Epidermal melanocyte (primary cell): ENCODE results near the gene SNTG2.
A peak's percentile ranks its signal among the peaks of the same experiment; 100 is the strongest.

Source experiments
- DNase-seq: peaks from one replicate; pipeline ENCODE4 v3.0.0; 2011; ENCODE audit warnings: low spot score; ENCODE audit not compliant: insufficient read length

SNTG2 gene

DNA sequence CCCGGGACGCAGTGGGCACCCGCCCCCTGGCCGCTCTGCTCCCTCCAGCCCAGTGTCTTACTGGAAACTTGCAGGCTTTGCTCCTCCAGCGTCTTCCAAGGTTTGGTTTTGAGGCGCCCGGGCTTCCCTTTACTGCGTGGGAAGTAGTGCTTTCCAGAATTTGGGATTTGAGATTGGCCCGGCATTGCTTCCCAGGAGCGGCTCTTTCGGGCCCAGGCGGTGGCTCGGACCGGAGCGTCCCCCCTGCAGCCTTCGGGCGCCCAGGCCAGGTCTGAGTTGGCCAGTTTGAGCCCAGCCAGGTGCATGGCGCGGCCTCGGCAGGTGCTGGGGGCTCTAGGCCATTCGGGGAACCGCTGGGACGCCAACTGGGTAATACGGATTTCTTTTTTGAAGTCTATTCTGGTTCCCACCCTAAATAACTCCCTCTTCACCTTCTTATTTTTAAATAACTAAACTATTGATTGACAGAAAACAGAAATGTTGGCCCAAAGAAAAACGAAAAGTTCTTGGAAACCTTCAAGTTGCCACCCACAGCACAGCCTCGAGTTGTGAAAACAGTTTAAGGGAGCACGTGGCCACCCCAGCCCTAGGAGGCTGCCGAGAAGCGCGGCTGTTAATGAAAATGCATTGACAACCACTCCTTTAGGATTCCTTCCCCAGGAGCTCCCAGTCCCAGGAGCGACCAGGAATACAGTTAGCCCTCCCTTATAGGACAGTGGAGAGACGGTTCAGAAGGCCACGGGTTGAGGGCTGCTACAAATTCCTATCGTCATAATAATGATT, 766 bp downstream of the SNTG2 start:
- no peak for DNase-seq

DNA sequence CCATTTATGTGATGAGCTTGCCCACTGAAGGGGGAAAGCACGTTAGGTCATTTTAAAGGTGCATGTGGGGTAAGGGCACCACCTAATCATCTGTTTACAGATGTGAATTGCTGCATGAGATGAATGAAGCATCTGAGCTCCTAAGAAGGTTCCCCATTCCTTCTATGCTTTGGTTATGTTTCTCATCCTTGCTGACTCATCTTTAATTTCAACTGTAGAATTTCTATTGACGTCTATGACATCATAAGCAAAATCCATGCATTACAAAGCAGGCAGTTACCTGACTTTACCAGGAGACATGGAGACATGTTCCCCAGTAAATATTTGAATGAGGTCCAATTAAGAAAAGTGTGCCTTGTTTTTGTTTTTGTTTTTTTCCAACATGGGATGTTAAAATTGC, 2.8 kb downstream of the SNTG2 start:
- no peak for DNase-seq

DNA sequence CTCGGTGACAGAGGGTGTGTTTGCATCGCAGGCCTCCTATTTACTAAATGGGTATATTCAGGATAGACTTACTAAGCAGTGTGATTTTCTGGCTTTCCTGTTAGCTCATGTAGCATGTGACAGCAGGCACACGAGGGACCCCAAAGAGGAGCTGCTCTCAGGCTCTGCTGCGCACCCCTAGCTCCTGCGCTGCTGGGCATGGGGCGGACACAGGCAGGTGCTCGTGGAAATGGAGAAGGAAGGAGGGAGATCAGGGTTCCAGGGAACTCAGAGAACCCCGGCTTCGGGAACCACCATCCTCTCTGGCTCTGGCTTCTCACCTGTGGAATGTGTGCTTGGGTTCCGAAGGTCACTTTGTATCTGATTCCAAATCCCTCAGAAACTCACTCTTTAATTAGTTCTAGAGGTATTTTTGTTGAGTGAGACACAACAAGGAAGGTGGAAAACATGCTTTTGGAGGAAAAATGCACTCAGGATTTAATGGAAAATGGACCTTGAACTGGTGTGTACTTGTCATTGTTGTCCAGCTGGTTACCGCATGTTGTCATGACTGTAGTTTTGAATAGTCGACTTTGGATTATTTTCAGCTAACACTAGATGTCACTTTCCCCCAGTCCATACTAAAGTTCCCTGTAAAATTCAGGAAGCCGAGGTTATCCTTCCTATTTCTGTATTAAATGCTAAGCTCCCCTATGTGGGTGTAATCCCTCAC, 3.5 kb downstream of the SNTG2 start:
- peak; percentile 34 for DNase-seq

DNA sequence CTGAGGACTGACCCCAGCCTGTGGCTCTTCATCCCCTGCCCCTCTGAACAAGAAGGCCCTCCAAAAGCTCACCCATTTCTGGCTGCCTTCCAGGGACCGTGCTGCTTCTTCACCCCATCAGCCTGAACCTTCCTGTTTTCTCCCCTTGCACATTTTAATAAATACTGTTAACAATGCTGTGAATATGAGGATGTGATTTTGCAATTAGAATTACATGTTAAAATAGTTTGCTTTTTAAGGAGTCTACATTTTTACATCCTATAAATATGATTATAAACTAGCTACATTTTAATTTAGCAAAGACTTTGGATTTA, 4.0 kb downstream of the SNTG2 start:
- no peak for DNase-seq

DNA sequence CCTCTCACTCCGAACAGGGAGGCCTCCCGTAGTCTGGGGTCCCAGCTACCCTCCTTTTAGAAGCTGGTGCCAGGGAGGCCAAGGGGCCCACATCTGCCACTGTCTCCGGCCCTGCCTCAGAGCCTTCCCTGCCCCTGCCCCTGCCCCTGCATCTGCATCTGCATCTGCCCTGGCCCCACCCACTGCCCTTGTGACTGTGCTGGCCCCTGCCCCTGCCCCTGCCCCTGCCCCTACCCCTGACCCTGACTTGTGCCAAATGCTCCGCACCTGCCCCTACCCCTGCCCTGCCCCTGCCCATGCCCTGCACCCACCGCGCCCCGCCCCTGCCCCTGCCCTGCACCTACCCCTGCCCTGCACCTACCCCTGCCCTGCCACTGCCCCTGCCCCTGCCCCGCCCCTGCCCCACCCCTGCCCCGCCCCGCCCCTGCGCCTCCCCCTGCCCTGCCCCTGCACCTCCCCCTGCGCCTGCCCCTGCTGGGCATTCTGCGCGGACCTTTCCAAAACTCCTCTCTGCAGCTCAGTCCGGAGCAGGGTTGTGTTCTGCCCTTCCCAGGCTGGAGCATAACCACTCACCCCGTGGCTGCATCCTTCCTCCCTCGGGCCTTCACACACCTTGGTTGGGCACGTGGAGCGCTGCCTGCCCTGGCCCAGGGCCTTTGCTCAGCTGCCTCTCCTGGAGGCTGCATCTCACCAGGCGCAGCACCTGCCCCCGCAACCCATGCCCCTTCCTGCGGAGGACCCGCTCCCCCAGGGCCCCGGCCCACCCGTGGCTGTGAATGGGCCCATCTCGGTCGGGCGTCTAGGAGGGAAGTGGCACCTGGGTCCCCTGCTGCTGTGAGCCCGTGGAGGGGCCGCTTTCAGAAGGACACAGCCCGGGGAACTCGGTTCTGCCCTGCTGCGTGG, 5.4 kb downstream of the SNTG2 start:
- no peak for DNase-seq

DNA sequence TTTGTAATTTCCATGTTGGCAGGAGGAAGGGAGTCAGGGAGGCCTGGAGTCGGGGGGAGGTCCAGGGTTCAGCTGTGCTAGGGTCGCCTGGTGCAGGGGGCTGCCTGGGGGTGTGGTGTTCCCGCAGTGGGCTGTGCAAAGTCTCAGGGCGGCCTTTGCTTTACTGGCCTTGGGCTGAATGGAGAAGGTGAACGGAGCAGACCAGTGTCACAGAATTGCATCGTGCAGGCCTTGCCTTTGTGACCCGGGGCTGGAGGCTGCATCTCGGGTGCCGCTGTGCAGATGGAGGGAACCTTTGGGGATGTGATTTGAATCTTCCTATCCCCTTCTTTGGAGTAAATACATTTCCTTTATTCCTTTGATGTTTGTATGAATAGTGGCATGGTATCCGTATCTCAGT, 8.8 kb downstream of the SNTG2 start:
- no peak for DNase-seq

DNA sequence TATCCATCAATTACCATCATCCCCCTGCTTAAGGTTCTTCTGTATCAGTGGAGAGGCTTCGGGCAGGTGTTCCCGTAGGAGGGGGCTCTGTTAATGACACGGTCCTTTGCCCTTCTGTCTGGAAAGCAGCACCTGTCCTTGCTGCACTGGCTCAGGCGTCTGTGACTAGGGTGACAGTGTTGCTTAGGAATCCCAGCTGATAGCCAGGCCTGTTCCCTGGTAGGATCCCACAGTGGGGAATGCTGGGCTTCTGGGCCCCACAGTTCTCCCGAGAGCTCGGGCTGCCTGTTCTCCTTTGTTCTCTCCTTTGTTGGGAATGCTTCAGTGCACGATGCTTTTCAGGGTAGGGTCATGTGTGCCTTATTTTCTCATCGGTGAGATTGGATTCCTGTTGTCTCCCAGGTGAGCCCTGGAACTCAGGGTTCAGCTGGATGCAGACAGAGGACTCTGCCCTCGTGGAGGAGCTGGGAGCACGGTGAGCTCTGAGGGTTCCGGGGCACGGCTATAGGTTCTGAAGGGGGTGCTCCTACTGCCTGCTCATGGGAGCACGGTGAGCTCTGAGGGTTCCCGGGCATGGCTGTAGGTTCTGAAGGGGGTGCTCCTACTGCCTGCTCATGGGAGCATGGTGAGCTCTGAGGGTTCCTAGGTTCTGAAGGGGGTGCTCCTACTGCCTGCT, 9.6 kb downstream of the SNTG2 start:
- no peak for DNase-seq

DNA sequence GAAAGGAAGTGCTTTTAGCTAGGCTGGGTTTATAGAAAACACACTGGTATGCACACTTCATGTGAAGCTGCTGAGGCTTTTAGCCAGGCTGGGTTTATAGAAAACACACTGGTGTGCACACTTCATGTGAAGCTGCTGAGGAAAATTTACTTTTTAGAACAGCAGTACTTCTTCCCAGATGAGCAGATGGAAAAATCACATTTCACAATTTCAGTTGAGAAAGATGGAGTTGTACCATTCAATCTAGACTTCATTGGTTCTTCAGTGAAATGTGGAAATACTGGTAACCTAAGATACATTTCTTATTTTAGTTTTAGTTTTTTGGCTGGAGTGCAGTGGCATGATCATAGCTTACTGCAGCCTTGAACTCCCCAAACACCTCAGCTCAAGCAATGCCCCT, 11.1 kb downstream of the SNTG2 start:
- DNase-seq: no peak

DNA sequence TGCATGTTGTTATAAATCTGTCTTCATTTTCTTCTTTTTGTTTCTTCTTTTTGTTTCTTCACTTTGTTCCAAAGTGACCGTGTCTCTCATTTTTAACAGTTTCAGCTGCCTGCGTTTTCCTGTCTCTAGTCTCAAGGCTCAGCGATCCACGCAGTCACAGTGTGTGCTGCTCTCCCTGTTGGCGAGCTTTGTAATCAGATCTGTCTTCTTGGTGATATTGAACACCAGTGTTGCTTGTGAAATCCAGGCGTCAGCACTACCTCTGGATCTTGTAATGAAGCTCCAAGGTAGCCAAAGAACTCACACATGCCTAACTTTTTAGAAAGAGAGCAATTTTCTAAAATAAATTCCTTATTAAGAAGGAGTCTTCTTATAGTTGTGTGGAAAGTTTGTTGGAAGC, 13.2 kb downstream of the SNTG2 start:
- DNase-seq: no peak

DNA sequence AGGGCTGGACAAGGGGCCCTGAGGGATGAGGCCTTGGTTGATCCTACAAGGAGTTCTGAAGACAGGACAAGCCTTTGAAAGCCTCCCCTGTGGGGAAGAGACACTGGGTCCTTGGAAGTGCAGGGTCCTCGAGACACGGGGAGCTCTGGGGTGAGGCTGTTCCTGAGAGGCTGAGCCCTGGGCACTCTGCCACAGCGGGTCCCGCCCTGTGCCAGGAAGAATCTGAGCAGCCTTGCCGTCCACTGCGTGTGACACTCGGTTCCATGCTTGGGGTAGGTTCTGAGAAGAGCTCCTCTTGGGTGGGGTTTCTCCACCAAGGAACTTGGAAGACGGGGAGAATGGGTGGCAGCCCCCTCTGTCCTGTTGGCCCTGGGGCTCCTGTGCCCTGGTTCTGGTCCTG, 13.9 kb downstream of the SNTG2 start:
- DNase-seq: no peak

DNA sequence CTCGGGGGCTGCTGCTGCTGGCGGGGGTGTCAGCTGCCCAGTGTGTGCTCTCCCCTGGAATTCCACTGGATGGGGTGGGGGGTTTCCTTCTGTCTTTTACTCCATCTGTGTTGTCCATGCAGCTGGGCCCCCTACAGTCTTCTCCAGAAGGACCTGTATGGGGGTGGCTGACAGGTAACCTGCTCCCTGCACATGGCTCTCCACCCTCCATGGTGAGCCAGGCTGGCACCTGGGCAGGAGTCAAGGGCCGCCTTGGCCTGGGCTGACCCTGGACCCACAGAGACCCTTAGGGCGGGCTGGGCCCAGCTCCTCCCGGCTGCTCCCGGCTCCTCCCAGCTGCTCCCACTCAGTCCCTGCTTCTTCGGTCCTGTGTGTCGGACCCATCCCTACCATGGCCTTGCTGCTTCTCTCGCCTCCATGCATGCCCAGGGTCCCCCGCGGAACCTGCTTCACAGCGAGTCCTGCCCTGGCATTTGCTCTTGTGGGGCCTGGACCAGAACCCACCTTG, 15.0 kb downstream of the SNTG2 start:
- no peak for DNase-seq

DNA sequence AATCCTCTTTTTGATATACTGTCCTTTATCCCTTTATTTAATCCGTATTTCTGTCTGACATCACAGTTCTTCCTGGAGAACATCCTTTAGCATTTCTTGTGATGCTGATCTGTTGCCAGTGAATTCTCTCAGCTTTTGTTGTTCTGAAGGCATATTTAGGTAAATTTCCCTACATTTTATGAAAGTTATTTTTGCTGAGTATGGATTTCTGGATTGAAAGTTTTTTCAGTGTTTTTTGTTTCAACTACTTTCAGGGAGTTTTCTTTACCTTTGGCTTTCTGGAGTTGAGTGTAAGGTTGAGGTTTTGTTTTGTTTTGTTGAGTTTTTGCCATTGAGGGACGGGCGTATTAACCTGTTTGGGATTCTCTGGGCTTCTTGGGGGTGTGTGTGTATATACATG, 22.5 kb downstream of the SNTG2 start:
- no peak for DNase-seq

DNA sequence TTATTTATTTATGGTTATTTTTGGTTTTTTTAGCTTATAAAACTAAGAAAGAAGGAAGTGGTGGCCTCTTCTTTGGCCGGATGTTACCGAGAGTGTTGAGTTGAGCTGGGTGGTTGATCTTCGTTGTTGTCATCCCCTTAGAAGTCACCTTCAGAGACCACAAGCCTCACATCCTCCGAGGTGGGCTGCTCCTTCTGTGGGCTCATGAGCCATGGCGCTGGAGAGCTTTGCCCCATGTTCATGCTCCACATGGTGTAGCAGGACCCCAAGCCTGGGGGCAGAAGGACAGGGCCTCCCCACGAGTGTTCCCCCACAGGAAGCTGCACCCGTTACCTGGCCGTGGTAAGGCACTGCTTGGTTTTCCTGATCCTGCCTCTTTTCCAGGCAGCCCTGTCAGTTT, 23.4 kb downstream of the SNTG2 start:
- no peak for DNase-seq

DNA sequence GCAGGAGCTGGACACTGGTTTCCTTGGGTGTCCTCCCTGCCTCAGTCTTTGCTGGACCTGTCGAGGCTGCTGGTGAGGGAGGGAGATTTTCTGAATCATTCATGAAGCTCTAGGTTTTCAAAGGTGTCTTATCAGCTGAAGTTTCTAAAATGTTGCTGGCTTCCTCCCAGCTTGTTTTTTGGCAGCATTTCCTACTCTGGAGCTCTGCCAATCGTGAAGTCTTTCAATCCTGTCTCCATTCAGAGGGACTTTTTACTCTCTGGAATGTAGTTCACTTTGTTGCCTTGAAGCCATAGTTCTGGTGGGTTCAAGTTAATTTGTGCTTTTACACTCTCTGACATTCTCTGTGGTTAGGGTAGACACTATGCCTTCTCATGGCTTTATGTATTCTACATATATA, 23.9 kb downstream of the SNTG2 start:
- no peak for DNase-seq

DNA sequence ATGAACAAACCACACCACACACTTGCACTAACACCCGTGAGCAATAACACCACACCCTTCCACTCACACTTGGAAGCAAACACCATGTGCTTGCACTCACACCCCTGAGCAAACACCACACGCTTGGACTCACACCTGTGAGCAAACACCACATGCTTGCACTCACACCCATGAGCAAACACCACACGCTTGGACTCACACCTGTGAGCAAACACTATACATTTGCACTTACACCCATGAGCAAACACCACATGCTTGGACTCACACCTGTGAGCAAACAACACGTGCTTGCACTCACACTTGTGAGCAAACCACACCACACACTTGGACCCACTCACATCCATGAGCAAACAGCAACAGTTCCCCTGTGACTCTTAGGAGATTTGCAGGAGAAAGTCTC, 24.4 kb downstream of the SNTG2 start:
- no peak for DNase-seq

DNA sequence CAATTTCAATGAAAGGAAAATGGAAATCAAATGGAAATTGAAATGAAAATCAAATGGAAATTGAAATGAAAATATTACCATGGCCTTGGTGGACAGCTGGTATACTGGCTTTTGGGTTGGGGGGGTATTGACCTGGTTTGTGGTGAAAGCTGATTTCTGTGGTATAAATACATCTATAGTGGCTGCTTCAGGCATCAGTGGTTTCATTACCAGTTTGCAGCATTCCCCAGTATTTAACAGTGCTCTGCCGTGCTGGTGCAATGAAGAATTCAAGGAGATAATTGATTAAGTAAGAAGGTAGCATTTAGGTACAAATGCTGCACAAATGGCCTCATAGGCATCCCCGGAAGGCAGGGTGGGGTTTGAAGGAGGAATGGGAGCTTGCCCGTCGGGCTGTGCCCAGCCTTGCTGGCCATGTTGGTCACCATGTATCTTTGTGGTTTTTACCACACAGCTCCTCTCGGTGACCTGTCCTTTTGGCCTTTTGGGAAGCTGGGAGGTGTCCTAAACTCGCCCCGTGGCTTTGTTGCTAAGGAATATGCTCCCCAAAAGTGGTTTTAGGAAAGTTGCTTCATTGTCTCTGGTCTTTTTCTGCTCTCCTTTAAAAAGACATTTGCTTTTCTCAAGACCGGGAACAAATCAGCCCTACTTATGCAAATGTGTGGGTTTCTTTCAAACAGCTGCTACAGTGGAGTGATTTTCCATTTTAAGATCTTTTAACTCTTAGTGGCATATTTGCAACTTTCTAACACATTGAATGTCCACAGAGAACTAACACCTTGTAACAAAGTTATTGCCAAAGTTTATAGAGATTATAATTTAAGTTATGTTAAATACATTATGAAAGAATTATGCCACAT, 28.6 kb downstream of the SNTG2 start:
- DNase-seq: no peak

DNA sequence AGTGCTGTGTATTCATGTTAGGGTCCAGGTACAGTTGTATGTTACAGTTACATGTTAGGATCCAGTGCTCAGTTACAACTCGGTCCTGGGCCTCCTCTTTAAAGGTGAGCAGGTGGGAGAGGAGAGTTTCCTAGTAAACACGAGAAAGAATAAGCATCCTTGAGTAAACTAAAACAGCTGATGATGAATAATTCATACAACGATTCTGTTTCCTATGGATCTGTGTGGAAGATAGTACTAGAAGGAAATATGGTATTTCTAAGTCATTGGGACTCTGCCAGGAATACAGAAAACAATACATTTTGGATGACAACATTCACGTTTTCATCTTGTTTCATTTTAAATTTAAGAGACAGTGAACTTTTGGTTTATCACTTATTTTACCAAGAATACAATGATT, 29.5 kb downstream of the SNTG2 start:
- DNase-seq: no peak

DNA sequence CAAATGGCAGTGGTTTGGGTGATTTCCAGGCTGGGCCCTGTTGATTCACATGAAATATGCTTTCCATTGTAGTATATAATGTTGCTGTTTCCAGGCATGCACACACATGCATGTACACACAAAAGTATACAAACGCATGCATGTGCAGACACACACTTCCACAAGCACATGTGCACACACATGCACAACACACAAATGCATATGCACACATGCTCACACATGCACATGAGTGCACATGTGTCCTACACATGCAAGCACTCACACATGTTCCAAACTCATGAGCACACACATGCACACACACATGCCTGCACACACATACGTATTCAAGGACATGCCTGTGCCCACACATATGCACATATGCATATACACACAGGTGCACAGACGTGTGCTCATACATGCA, 30.6 kb downstream of the SNTG2 start:
- no peak for DNase-seq

DNA sequence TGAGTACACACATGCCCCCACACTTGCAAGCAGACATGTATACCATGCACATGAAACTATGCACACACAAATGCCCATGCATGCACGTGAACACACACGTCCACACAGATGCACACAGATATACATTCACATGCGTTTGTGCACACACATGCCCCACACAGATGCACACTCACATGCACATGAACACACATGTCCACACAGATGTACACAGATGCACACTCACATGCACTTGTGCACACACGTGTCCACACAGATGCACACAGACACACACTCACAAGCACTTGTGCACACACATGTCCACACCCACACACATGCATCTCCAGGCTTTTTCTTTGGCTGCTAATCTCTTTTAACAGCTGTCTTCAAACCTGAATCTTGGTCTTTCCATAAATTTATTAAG, 31.1 kb downstream of the SNTG2 start:
- DNase-seq: no peak

DNA sequence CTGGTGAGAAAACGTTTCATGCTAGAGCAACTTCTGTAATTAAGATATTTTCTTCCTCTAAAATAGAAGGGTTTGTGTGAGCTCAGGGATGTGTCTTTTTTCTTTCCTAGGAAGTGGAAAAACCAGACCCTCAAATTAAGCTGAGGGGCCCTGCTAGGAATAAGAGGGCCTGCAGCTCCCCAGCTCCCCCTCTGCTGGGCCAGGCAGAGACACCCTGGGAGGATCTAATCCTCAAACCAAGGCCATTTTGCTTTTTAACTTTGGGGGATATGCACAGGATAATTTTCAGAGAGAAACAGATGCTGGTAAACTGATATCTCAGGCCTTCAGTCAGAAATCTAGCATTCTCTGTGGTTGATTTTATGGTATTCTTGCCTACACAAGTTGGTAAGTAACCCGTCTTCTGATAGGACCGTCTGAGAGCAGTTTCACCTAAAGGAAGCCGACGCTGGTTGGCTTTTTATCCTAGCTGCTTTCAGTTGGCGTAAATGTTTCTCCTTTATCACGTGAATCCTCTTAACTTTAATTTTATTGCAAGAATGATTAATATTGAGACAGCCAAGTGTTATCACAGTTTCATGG, 34.8 kb downstream of the SNTG2 start:
- DNase-seq: no peak
